ENCODE measurements around the gene FNDC3B.
"Not testable (repeated sequence)": the region's sequence is repeated elsewhere in the genome, so short reads cannot be mapped to it uniquely, and the experiment has no call there.

Gene FNDC3B

DNA sequence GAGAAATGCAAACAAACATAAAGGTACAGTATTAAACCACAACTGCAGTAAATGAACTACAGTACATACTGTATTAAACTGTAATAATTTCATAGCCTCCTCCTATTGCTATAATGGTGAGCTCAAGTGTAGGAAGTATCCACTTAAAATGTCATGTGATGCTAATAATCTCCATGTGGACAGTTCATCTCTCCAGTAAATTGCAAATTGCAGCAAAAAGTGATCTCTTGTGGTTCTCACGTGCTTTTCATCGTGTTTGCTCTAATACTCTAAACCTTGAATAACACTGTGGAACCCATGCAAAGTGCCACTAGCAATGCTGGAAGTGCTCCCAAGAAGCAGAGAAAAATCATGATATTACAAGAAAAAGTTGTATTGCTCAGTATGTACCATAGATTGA, 9.2 kb upstream of the FNDC3B start:
- in situ Hi-C loops (cut with MboI; ENCODE audit: low sequenced_read_pairs): no loop called here

DNA sequence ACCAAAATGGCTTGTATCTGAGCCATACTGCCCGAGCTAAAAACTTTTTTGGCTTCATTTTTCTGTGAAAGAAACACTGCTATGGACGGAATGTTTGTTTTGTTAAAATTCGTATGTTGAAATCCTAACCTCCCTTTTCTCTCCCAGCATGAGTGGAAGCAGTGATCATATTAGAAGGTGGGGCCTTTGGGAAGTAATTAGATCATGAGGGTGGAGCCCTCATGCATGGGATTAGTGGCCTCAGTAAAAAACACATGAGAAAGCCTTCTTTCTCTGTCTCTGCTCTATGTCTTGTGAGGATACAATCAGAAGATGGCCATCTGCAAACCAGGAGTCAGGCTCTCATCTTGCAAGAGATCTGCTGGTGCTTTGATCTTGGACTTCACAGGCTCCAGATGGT, 7.4 kb upstream of the FNDC3B start:
- in situ Hi-C loops (cut with MboI; ENCODE audit: low sequenced_read_pairs): no loop called here

DNA sequence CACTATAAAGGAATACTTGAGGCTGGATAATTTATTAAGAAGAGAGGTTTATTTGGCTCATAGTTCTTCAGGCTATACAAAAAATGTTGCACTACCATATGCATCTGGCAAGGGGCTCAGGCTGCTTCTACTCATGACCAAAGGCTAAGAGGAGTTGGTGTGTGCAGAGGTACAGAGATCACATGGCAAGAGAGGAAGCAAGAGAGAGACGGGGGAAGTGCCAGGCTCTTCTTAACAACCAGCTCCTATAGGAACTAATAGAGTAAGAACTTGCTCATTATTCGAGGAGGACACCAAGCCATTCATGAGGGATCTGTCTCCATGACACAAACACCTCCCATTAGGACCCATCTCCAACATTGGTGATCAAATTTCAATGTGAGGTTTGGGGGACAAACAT, 6.0 kb upstream of the FNDC3B start:
- in situ Hi-C loops (cut with MboI; ENCODE audit: low sequenced_read_pairs): no loop called here

DNA sequence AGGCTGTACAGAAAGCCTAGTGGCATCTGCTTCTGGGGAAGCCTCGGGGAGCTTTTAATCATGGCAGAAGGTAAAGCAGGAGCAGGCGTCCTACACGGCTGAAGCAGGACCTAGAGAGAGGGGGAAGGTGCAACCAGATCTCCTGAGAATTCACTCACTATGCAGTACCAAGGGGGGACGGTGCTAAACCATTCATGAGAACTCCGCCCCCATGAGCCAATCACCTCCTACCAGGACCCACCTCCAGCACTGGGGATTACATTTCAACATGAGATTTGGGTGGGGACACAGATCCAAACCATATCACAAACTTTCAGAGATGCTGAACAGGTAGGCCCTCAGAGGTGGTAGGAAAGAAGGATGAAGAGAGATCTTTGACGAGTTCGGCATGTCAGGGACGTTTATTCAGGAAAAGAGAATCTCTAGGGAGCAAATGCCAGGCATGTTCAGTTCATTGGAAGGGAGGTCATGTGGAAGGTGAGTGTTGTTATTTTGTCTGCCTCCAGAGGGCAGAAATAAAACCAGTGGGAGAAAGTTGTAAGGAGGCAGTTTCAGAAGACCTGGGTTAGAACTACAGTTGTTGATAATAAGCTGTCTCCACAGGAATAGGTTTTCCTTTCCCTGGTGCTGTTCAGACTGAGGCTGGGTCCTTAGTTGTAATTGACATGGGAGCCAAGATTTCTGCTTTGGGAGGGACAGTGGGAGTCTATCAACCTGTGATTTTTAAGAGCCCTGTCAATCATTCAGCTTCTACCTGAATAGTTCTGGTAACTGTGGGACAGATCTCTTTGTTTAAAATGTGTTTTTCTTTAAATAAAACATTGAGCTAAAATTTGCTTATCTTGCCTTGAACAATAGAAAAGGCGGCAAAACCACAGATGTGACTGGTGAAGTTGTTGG, 4.3 kb upstream of the FNDC3B start:
- in situ Hi-C loops (cut with MboI; ENCODE audit: low sequenced_read_pairs): no loop called here

DNA sequence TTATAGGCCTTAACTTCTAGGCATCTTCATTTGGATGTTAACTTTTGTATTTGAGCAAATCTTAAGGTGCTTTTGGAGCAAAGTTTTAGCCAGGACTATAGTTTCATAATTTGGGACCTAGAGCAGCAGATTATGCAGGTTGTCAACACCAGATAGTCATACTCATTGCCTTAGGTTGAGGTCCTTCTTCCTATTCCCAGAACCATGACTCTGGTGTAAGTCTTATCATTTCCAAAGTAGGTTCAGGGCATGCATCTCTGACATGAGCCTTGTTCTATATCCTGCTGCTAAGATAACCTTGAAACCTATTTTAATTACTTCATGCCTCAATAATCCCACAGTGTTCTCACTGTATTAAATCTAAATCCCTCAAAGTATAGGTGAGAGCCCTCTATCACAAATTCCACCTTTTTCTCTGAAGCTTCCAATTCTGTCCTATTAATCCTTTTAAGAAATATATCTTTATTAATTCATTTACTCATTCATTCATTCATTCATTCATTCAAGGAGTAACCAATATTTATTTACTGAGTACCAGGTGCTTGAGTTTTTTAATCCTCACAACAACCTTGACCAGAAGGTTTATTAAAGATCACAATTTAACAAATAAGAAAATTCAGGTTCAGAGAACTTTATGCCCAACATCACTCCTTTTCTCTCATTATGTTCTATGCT, 2.7 kb upstream of the FNDC3B start:
- in situ Hi-C loops (cut with MboI; ENCODE audit: low sequenced_read_pairs): no loop called here

DNA sequence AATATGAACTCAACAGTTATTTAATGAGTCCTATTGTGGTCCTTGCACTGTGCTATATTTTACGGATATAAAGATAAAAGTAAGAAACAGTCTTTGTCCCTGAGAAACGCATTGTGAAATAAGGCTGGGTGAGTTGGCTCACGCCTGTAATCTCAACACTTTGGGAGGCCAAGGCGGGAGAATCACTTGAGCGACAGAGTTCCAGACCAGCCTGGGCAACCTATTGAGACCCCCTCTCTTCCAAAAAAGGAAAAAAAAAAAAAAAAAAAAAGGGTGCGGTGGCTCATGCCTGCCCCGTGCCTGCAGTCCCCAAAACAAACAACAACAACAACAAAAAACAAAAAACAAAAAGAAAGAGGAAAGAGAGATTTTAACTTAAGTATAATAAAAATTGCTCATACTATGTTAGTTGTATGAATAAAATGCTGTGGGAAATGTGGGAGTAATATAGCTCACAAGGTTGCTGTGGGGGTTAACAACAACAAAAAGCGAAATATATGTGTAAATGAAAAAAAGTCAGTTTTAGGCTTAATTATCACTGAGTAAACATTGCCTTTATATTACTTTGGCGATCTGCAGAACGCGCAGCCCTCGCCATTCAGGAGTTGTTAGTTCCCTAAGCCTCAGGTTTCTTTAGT, 461 bp upstream of the FNDC3B start:
- in situ Hi-C loops (cut with MboI; ENCODE audit: low sequenced_read_pairs): no loop called here

DNA sequence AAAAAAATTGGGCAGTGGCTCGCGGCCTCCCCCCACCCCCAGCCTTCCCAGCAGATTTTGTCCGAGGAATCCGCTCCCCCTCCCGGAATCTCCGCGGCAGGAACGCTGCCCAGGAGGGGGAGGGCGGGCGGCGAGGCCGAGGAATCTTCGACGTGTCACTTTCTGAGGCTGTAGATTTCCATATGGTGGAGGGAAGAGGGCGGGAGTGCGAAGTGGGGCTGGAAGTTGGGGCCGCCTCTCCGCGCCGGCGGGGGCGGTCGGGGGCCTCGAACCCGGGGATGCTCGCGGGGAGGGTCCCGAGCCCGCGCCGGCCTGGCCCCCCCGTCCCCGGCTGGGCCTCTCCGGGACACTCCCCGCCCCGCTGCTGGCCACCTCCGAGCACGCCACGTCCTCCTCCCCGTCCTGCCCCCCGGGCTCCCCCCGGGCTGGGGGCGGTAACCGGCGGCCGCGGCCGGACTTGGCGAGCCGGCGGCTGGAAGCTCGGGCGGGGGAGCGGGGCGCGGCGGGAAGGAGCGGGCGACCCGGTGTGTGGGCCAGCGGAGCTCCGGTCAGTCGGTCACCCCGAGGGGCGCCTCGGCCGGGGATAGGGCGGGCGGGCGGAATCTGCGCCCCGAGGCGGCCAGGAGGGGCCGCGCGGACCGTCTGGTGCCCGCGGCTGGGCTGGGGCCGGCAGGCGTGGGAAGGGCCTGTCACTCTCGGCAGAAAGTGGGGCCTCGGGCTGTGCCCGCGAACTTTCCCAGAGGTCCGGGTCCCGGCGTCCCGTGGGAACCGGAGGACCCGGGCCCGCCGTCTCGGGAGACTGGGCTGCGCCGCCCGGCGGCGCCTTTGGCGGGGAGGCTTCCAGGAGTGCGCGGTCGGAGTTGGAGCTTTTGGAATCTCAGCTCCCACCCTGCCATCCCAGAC, 951 bp downstream of the FNDC3B start:
- in situ Hi-C loops (cut with MboI; ENCODE audit: low sequenced_read_pairs): no loop called here

DNA sequence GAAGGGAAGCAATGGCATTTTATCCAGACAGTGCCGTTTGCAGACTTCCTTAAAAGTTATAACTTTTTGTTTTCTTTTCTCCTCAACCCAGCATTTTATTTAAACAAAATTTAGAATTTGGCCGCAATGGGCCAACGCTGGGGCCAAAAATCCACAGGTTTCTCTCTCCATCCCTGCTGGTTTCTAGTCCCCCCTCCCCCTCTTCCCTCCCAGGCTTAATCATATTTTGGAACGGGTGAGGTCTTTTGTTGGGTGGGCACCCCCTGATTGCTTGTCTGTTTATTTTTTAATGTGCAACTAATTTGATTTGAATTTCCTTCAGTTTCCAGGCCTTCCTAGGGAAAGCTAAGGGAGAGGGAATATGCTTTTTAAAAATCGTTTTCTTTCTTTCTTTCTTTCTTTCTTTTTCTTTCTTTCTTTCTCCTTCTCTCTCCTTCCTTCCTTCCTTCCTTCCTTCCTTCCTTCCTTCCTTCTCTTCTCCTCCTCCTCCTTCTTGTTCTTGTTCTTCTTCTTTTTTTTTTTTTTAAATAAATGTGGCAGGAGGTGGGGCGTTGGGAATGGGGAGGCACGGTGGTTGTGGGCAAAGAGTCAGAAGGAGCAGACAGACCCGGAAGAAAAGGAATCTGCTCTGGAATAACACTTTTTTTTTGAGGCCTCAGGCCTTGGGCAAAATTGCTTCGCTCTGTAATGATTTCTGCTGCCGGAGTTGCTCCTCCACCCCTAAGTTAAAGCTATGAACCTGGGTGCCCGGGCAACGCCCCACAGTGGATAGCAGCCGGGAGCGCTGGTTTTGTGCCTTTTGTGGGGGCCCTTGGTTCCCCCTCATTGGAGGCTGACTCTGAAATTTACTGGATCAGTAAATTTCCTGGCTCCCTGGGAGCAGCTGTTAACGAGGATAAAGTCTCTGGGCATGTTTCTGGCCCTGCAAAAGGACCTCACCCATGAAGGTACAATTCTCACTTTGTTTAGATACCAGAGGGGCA, 1.9 kb downstream of the FNDC3B start:
- in situ Hi-C loops (cut with MboI; ENCODE audit: low sequenced_read_pairs): no loop called here

DNA sequence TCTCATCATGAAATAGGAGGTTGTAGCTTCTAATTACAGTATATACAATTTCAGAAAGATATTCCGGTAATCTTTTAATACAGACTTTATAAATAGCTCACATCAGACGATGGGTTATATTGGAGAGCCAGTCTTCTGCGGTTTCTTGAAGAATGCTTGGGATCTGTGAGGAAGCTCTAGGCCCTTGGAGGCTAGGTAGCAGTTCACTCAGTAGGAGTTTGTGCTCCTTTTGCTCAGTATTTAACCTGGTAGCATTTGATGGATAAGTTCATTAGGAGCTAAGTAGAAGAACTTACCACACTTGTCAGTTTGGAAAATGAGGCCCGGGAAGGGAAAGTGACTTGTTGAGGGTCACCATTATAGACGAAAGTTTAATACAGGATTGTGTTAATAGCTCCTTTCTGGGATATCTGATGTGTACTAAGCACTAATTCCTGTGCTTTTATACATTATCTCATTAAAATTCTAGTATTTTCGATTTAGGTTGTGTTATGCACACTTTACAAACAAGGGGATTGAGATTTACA, 2.8 kb downstream of the FNDC3B start:
- in situ Hi-C loops (cut with MboI; ENCODE audit: low sequenced_read_pairs): no loop called here

DNA sequence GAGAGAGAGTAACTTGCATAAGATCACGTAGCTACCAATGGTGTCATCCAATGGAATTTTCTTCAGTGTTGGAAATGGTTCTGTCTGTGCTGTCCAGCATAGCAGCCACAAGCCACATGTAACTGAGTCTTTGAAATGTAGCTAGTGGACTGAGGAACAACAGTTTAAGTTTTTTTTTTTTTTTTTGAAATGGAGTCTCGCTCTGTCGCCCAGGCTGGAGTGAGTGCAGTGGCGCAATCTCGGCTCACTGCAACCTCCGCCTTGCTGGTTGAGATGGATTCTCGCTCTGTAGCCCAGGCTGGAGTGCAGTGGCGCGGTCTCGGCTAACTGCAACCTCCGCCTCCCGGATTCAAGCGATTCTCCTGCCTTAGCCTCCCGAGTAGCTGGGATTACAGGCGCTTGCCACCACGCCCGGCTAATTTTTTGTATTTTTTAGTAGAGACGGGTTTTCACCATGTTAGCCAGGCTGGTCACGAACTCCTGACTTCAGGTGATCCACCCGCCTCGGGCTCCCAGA, 3.3 kb downstream of the FNDC3B start:
- in situ Hi-C loops (cut with MboI; ENCODE audit: low sequenced_read_pairs): not testable (repeated sequence)

DNA sequence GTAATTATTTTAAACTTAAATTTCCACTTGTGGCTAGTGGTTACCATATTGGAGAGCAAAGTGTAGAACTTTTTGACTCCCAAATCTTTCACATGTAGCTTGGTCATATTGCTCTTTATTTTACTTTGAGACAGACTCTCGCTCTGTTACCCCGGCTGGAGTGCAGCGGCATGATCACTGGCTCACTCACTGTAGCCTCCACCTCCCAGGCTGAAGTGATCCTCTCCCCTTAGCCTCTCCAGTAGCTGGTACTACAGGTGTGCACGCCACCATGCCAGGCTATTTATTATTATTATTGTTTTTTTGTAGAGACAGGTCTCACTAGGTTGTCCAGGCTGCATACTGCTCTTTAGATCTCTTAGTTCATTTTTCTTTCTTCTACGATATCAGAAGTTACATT, 3.9 kb downstream of the FNDC3B start:
- in situ Hi-C loops (cut with MboI; ENCODE audit: low sequenced_read_pairs): no loop called here

DNA sequence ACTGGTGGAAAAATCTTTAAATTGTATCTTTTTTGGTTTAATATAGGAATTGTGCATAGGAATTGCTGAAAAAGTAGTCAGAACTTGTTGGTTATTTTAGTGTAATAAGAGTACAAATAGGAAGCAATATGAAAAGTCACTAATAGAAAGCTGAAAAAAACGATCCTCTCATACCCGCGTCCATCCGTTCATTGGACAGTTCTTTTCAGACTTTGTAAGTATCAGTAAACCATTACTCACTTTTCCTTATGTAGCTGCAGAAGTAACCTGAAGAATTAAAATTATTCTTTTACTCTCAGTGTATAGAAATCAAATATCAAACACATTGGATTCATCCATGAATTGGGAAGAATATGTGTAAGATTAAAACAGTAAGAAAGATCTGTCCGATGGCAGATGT, 4.4 kb downstream of the FNDC3B start:
- in situ Hi-C loops (cut with MboI; ENCODE audit: low sequenced_read_pairs): no loop called here

DNA sequence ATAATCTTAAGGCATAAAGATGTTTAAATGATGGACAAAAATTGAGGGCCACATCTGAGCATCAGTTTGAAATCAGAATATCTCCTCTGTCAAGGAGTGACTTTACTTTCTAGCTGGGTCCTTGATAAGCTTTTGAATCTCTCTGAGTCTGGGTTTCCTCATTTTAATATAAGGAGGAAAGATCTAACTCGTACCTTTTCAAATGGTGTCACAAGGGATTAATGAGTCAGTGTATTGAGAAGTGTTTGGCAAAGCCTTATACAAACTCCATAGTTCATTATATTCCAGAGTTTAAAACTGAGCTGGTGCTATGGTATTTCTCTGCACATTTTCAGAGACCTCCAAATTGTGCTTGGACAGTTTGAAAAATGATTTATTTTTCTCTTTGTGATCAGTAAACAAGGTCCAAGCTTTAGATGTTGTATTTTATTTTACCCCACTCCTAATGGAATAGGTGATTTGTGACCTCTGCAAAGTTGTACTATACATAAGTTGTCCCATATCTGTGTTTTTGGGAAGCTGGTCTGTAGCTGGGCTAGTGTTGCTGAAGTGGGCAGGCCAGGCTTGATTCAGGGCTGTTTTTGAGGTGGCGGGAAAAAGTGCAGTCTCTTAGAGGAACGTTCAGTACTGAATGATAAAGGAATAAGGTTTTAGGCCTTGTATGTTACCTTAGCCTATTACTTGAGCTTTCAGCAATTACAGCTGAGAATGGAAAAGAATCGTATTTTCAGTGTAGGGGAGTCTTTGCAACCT, 5.6 kb downstream of the FNDC3B start:
- in situ Hi-C loops (cut with MboI; ENCODE audit: low sequenced_read_pairs): no loop called here

DNA sequence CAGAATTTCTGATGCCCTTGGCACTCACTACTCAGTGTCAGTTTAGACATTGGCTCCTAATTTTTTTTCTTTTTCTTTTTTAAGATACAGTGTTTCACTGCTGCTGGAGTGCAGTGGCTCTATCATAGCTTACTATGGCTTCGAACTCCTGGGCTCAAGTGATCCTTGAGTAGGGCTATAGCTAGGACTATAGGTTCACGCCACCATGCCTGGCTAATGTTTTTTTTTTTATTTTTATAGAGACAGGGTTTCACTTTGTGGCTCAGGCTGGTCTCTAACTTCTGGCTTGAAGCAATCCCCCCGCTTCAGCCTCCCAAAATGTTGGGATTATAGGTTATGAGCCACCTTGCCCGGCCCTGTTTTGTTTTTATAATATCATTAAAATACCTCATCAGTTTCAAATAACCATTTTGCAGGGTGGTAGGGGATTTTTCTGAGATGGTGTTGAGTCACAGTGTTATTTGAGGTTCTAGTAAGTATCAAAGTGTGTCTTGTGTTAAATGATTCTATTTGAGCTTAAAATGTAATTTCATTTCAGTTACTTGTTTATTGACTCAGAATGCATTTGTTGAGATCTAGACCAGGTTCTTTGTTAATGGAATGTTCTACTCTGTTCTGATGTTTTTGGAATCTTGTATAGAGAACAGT, 7.0 kb downstream of the FNDC3B start:
- in situ Hi-C loops (cut with MboI; ENCODE audit: low sequenced_read_pairs): no loop called here

DNA sequence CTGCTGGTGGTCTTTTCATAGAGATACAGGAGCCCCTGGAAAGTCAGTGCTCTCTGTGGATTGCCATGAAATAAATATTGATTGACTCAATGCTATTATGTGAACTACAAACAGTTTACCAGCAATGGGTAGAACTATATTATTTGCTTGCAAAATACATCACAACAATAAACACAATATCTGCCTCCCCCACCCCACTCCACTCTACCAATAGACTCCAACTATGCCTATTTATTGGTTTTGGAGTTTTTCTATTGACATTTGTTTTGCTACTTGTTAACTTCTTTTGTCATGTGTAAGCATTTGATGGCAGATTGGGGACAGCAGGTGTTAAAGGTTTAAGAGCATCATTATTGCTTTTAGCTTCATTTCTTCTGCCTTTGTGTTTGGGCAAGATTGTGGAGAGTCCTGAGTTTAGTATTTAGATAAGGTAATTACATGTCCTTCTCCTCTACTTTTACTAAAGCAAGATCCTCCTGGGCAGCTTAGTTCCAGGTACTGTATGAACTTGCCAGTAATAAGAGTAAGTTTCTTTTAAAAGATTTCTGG, 8.3 kb downstream of the FNDC3B start:
- in situ Hi-C loops (cut with MboI; ENCODE audit: low sequenced_read_pairs): no loop called here

DNA sequence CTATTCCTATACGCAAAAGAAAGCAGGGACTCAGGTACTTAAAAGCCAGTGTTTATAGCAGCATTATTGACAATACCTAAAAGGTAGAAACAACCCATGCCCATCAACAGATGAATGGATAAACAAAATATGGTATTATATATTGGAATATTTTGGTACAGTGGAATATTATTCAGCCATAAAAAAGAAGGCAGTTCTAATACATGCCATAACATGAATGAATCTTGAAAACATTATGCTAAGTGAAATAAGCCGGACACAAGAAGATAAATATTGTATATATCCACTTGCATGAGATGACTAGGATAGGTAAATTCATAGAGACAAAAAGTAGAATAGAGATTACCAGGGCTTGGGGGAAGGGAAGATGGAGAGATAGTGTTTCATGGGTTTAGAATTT, 9.2 kb downstream of the FNDC3B start:
- in situ Hi-C loops (cut with MboI; ENCODE audit: low sequenced_read_pairs): no loop called here

DNA sequence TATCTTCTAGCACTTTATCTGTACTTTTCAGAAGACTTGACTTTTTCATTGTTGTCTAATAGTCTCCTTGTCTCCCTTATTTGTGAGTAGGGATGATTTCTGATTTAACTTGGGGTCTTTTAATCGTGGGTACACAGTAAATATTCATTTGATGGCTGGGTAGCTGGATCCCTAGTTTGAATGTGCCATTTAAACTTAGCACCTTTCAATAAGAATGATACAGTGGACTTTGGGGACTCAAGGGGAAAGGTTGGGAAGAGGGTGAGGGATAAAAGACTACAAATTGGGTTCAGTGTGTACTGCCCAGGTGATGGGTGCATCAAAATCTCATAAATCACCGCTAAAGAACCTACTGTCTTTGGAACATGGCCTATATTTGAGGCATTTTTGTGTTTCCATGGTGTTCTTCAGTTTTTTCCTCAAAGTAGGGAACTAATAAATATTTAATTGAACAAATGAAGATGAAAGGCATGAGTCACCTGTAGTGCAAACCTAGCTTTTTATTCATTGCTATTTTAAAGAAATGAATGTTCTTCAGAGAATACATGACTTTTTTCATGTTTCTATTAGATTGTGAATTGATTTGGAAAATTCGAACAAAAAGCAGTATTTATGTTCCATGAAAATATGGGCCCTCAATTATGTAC, 12.1 kb downstream of the FNDC3B start:
- in situ Hi-C loops (cut with MboI; ENCODE audit: low sequenced_read_pairs): no loop called here
